ENCODE measurements around the gene TBXT.
A peak's percentile ranks its signal among the peaks of the same experiment; 100 is the strongest.

The TBXT gene

DNA sequence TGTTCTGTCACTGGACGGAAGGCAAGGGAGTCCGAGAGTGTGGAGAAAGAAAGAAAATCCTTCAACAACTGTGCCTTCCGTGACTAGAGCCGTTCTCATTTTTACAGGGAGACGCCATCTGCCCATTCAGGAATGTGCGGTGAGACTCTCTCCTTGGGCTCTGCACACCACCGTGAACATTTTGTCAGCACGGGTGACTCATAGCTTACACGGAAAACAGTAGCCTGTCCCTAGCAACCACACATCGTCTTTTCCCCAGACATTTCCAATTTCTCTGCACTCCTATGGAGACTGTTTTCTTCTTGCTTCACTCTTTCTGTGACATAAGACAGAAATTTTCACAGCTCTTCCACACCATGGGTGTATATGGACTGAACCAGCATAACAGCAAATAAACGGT is 55.1 kb downstream of the TBXT start:
- DNase-seq (ENCODE audit: low spot score): peak; percentile 95

DNA sequence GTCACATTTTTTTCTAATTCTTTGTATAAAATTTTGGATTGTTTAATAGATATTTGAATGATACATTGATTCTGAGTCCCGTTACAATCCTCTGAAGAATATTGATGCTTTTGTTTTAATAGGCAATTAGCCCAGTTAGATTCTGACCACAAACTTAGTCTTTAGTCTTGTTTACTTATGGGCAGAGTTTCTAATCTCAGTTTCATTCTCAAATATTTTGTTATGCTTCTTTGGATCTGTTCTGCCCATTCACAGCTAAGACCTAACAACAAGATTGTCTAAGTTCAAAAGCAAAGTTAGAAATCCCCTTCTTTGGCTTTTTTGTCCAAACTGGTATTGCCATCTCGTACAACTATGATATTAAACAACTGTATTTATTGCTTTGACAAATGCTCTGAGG is 58.0 kb downstream of the TBXT start:
- DNase-seq (ENCODE audit: low spot score): no peak
